NCI-H1105 treated with DMSO at 0.1 percent for 48 hours (cell line): ENCODE data around the gene IL3RA.
"Not testable (repeated sequence)": the region's sequence is repeated elsewhere in the genome, so short reads cannot be mapped to it uniquely, and the experiment has no call there.

ENCODE experiments used
- DNase-seq: peaks from one replicate; lab custom pipeline; 2025; lab: John Stamatoyannopoulos, UW

IL3RA gene

GRCh38 chrX:1400049-1400448, 63.5 kb downstream of the IL3RA start:
- no peak for DNase-seq

- DNase-seq: no peak
These were observed 64.3 kb downstream of the IL3RA start for GRCh38 chrX:1400742-1401471.

DNA sequence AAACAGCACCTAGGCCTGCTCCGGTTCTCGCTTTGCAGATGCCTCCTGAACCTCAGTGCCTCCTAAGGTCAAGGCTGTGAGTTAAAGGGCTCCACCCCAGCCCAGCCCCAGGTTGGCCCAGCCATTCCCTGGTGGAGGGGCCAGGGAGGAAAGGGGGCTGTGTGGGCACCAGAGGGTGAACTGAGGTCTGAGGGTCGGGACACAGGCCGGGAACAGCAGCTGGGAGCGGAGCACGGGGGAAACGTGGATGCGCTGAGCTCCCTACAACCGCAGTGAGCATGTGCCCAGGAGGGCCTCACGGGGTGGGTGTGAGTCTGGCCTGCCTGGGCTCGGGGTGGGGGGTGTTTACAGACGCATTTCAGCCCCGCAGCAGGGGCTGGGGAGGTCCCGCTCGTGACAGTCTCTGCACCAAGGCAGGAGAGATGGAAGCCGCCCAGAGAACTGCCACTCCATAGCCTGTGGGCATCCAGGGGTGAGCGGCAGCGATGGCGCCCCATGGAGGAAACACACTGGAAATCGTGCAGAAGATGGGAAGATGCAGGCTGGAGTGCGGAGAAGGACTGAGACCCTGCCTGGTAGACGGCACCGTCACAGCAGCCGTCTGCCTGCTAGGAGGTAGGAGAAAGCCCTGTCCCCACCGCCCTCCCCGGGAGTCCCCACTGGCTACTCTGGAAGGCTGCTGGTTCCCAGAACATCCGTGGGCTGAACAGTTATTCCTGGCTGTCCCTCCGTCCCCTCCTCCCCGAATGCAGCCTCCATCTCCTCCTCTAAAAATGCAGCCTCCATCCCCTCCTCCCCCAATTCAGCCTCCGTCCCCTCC, 65.2 kb downstream of the IL3RA start:
- DNase-seq: no peak

GRCh38 chrX:1403228-1403627, 66.6 kb downstream of the IL3RA start:
- DNase-seq: no peak

DNA sequence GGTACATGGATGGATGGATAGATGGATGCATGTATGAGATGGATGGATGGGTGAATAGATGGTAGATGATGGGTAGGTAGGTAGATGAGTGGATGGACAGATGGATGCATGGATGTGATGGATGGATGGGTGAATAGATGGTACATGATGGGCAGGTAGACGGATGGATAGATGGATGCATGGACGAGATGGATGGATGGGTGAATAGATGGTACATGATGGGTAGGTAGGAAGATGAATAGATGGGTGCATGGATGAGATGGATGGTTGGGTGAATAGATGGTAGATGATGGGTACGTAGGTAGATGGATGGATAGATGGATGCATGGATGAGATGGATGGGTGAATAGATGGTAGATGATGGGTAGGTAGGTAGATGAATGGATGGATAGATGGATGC, 67.3 kb downstream of the IL3RA start:
- DNase-seq: not testable (repeated sequence)

GRCh38 chrX:1405769-1406168, 69.2 kb downstream of the IL3RA start:
- not testable (repeated sequence) for DNase-seq

DNA sequence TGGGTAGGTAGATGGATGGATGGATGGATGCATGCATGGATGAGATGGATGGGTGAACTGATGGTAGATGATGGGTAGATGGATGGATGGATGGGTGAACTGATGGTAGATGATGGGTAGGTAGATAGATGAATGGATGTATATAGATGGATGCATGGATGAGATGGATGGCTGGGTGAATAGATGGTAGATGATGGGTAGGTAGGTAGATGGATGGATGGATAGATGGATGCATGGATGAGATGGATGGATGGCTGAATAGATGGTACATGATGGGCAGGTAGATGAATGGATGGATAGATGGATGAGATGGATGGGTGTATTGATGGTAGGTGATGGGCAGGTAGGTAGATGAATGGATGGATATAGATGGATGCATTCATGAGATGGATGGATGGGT, 70.5 kb downstream of the IL3RA start:
- no peak for DNase-seq

GRCh38 chrX:1411326-1411725, 74.7 kb downstream of the IL3RA start:
- DNase-seq: no peak

- no peak for DNase-seq
These were observed 76.1 kb downstream of the IL3RA start for GRCh38 chrX:1412551-1413161.

DNA sequence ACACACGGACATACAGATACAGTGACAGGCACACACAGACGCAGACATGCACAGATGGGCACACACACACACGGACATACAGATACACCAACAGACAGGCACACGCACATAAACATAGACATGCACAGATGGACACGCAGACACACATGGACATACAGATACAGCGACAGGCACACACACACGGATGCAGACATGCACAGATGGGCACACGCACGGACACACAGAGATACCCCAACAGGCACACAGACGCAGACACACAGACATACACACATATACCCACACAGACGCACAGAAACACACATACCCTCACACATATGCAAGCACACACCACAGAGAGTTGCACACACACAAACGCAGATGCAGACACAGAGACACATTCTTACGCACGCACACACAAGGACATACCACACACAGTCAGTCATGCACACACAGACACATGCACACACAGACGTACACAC, 79.8 kb downstream of the IL3RA start:
- no peak for DNase-seq

DNA sequence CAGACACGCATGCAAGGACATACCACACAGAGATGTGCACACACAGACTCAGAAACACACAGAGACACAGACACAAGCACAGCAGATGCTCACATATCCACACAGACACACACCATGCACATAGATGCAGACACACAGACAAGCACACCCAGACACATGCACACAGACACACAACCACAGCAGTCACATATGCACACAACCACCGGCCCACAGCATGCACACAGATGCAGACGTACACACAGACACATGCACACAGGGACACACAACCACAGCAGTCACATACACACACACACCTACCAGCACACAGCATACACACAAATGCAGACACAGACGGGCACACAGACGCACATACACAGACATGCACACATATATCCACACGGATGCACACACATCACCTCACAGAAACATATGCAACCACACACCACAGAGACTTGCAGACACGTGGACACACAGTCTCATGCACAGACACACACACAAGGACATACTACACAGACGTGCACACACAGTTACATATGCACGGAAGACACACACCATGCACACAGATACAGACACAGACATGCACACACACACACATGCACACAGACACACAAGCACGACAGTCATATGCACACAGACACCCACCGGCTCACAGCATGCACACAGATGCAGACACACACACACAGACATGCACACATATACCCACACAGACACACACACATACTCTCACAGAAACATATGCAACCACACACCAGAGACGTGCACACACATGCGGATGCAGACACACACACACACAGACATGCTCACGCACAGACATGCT, 80.6 kb downstream of the IL3RA start:
- no peak for DNase-seq

DNA sequence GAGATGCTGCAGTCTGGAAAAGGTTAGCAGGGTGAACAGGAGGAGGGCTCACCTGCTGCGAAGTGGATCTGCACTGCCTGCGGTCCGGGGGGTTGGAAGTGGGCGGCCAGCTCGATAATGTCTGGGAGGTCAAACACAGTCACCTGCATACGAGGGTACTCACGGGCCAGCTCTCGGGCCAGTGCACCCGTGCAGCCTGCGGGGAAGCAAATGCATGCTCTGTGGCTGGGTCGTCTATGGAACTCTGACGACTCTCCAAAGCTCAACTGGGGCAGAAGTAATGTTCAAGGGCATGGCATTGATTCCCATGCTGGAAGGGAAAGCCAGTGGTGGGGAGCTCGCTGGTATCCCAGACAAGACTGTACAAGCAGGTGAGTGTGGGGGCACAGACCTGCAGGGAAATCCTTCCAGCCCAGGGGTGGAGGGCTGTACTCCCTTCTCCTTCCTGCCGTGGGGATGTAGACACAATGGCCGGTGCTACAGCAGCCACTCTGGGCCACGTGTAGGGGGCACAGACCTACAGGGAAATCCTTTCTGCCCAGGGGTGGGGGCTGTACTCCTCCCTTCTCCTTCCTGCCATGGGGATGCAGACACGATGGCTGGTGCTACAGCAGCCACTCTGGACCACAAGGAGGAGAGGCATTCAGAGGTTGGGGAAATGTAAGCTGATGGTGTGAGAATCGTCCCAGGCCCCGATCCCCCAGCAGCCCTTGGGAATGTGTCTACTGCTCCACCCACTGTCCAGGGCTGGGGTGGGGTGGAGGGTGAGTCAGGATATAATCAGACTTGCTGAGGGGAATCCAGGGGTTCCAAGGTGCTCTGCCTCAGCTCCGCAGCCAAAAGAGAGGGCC, 81.6 kb downstream of the IL3RA start:
- no peak for DNase-seq

GRCh38 chrX:1418901-1419544, 82.4 kb downstream of the IL3RA start:
- no peak for DNase-seq

- DNase-seq: no peak
These were observed 83.2 kb downstream of the IL3RA start for GRCh38 chrX:1419545-1420355.

DNA sequence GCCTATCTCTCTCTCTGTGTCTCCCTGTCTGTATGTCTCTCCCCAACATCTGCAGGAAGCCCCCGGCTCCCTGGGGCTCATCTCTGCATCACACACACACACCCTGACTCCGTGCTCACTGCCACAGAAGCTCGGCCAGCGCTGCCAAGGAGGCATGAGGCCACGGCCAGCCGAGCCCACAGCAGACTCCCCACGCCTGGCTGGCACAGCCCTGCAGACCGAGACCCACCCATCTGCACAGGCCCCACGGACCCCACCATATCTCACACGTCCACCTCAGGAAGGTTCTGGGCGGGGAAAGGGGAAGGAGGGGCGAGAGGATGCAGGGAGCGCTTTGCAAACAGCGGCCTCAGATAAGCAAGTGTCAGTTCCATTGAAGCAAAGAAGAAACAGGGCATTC, 83.8 kb downstream of the IL3RA start:
- DNase-seq: no peak

DNA sequence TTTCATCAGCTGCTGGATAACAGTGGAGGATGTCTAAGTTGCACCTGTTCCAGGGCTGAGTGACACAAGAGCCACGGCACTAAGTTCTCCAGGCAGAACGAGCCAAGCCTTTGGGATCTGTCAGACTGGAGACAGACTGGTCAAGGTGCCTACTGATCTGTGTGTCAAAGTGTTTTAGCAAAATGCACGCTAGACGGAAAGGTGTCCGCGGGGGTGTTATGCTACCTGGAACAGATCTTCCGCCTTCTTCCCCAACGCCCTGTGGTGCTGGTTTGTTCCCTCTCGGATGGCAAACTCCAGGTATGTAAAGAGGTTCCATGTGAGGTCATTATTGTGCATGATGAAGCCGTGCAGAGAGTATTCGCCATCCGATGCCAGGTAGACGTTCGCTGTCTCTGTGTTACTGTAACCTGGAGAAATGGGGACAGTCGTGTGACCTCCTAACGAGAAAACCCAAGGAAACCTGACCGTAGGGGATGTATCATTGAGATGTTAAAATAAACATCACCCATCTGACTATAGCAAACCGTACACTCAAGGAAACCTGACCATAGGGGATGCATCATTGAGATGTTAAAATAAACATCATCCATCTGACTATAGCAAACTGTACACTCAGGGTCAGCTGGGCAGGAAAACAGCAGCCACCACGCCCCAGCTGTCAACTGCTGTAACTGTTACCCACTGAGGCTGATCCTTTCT, 85.0 kb downstream of the IL3RA start:
- DNase-seq: no peak

GRCh38 chrX:1422135-1422465, 85.5 kb downstream of the IL3RA start:
- DNase-seq: no peak

GRCh38 chrX:1423215-1423614, 86.6 kb downstream of the IL3RA start:
- DNase-seq: no peak

GRCh38 chrX:1424147-1424851, 87.7 kb downstream of the IL3RA start:
- DNase-seq: no peak
